Measurements from ENCODE around the gene CWC22.
"Not testable (repeated sequence)": the region's sequence is repeated elsewhere in the genome, so short reads cannot be mapped to it uniquely, and the experiment has no call there.

Gene CWC22

DNA sequence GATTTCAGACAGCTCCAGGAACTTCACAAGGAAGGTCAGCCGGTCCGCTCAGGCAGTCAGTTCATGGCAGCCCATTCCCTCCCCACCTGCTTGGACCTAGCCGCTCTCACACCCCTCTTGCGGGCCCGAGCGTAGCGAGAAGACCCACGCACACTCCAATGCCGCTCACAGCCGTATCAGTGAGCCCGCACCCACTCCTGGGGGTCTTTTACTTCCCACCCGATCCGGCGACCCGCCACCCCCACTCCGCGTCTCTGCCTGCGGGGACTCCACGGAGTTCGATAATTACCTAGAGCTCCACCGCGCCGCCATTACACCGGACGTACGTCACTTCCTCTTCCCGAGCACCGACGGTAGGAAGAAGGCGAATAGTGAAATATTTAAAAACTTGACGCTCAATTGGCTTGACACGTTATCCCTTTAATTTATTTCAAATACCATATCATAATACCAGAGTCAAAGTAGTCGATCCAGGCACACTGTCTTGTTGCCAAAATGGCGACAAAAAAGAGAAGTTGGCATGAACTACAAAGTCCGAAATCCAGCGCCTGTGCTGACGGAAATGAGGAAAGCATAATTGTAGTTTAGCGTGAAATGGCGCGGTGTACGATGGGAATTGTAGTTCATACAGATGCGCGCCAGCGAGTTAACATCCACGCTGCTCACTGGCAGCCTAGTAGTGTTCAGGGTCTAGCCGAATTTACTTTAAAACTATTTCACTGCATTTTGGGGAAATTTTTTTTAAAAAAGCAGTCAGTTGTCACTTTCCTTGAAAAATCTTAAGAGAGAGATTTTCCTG lies at the start of gene CWC22:
Gene CWC22 (minus strand): TSS at position 517 of the 799 bp plus-strand sequence. CDS start 13,956 bp downstream, outside the sequence.
- peak within 1 kb of the TSS; percentile 83 for H3K9ac ChIP-seq (ENCODE audit: low read depth, low read length)
- peaks cover 25% of the 10 kb centered on the region for H3K4me1 ChIP-seq (ENCODE audit: insufficient read depth, low read length)
- H3K9me3 ChIP-seq (ENCODE audit: control insufficient read depth, insufficient read depth, low read length): no peaks in the 10 kb centered on the region
- no peaks in the 10 kb centered on the region for H3K36me3 ChIP-seq (ENCODE audit: insufficient read depth, low read length)

DNA sequence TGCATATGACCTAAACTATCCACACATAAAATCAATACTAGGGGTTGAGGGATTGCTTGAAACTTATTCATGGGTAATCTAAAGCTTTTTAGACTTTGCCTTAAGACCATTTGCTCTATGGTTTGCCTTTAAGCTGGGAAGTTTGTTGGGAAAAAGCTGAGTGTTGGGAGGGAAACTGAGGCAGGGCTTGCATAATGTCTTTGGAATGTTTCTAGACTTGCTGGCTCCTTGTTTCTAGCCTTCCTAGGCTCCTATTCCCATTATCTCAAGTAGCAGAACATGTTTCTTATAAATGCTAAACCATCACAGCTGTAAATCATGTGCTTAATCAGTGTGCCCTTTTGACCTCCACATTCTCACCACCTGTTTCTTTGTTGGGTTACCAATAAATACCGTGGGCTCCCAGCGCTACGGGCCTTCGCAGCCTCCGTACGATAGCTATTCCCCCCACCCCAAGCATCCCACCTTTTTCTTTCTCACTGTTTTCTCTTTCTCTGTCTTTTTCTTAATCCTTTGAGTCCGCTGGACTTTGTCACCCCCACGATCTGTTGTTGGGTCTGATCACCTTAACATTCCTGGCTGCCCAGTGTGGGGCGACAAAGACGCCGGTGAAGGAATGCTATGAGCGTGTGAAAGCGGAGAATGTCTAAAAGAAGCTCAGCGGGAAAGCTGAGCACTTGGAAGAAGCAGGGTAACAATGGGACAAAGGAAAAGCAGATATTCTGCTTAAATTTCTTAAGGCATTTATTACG lies 49.4 kb upstream of the CWC22 start:
- Histone ChIP-seq H3K9me3 (ENCODE audit: control insufficient read depth, insufficient read depth, low read length) (no peaks in the 10 kb centered on the region), H3K36me3 (ENCODE audit: insufficient read depth, low read length) (no peaks in the 10 kb centered on the region), H3K9ac (ENCODE audit: low read depth, low read length) (no peak overlapping the region; the same call in 1 of the 2 replicates), H3K4me1 (ENCODE audit: insufficient read depth, low read length) (peaks cover 31% of the 10 kb centered on the region)

DNA sequence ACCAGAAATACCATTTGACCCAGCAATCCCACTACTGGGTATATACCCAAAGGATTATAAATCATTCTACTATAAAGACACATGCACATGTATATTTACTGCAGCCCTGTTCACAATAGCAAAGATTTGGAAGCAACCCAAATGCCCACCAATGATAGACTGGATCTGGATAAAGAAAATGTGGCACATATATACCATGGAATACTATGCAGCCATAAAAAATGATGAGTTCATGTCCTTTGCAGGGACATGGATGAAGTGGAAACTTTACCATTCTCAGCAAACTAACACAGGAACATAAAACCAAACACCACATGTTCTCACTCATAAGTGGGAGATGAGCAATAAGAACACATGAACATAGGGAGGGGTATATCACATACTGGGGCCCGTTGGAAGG lies 47.5 kb upstream of the CWC22 start:
- H3K36me3 ChIP-seq (ENCODE audit: insufficient read depth, low read length); H3K9ac ChIP-seq (ENCODE audit: low read depth, low read length); H3K9me3 ChIP-seq (ENCODE audit: control insufficient read depth, insufficient read depth, low read length): not testable (repeated sequence)
- peaks cover 31% of the 10 kb centered on the region for H3K4me1 ChIP-seq (ENCODE audit: insufficient read depth, low read length)

DNA sequence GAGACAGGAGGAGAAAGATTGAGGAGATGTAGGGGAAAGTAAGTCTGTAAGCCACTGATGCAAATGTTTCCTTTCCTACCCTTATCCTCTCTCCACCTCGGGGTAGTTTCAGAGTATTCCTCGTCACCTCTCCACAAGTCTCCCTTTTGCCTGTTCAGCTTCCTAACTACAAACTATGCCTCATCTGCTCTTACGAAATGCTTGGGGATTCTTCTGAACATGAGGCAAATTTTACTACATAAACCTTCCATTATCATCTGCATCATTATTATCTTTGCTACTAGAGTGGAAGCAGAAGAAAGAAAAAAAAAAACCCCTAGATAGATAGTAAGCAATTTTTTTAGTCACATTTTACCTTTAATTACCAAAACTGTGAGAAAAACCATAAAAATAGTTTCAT lies 43.1 kb upstream of the CWC22 start:
- H3K36me3 ChIP-seq (ENCODE audit: insufficient read depth, low read length): no peaks in the 10 kb centered on the region
- no peaks in the 10 kb centered on the region for H3K9me3 ChIP-seq (ENCODE audit: control insufficient read depth, insufficient read depth, low read length)
- H3K4me1 ChIP-seq (ENCODE audit: insufficient read depth, low read length): no peaks in the 10 kb centered on the region
- no peak overlapping the region for H3K9ac ChIP-seq (ENCODE audit: low read depth, low read length)

DNA sequence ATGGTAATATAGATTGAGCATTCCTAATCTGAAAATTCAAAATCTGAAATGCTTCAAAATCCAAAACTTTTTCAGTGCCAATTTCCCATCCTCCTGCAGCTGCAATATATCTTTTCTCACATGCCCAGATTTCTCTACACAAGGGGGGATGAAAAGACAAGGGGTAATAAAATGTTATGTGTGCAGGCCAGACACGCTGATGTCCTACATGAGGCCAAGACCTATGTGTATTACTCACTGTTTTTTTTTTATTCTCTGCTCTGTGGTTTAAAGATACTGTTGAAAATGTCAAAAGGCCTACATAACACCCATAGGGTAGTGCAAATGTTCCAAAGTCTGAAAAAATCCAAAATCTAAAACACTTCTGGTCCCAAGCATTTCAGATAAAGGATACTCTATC lies 41.2 kb upstream of the CWC22 start:
- Histone ChIP-seq H3K36me3 (ENCODE audit: insufficient read depth, low read length) (no peaks in the 10 kb centered on the region), H3K4me1 (ENCODE audit: insufficient read depth, low read length) (no peaks in the 10 kb centered on the region), H3K9ac (ENCODE audit: low read depth, low read length) (no peak overlapping the region), H3K9me3 (ENCODE audit: control insufficient read depth, insufficient read depth, low read length) (no peaks in the 10 kb centered on the region)

DNA sequence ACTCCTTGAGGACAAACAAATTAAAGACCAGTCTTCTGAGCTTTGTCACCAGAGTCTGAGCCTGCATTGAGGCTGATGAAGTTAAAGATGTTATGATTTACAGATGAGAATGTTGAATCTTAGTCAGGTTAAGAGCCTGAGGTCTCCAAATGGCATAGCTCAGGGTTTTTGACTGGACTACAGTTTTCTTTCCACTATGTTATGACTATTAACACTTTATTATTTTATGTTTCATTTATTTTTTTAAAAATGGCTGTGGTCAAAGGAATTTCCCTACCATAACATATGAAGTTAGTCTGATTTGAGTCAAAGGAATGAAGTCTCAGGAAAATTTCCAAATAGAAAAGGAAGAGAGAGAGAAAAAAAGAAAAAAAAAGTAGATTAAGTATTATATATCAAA lies 39.7 kb upstream of the CWC22 start:
- no peak overlapping the region for H3K9ac ChIP-seq (ENCODE audit: low read depth, low read length)
- no peaks in the 10 kb centered on the region for H3K36me3 ChIP-seq (ENCODE audit: insufficient read depth, low read length)
- no peaks in the 10 kb centered on the region for H3K9me3 ChIP-seq (ENCODE audit: control insufficient read depth, insufficient read depth, low read length)
- H3K4me1 ChIP-seq (ENCODE audit: insufficient read depth, low read length): no peaks in the 10 kb centered on the region

DNA sequence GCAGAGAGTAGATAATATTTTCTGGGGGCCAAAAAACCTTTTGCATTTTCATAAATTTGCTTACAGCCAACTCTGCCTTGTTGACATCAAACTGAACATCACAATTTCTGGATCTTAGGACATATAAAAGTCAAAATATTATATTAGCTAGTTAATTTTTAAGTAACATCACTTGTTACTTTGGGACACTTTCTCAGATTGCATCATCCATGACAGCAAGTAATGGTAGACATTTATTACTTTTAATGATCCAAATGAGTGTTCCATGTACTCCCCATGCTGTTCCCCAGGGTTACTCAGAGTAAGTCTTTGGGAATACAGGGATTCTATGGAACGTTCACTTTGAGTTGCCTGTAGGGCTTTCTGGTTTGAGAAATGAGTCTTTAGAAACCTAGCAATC lies 39.1 kb upstream of the CWC22 start:
- Histone ChIP-seq H3K36me3 (ENCODE audit: insufficient read depth, low read length) (no peaks in the 10 kb centered on the region), H3K9ac (ENCODE audit: low read depth, low read length) (no peak overlapping the region), H3K4me1 (ENCODE audit: insufficient read depth, low read length) (no peaks in the 10 kb centered on the region), H3K9me3 (ENCODE audit: control insufficient read depth, insufficient read depth, low read length) (no peaks in the 10 kb centered on the region)

DNA sequence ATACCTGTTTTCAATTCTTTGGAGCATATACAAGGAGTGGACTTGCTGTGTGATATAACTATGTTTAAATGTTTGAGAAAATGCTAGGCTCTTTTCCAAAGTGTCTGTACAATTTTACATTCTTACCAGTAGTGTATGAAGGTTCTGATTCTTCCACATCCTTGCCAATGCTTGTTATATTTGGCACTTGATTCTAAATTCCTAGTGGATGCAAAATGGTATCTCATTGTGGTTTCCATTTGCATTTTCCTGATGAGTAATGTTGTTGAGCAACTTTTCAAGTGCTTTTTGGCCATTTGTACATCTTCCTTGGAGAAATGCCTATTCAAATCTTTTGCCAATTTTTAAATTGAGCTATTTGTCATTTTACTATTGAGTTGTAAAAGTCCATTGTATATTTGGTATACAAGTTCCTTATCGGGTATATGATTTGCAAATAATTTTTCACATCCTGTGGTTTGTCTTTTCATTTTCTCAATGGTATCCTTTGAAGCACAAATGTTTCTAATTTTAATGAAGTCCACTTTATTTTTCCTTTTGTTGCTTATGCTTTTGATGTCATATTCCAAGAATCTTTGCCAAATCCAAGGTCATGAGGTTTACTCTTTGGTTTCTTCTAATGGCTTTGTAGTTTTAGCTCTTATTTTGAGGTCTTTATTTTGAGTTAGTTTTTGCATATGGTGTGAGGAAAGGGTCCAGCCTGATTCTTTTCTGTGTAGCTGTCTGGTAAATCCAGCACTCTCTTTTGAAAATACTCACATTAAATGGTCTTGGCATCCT lies 33.2 kb upstream of the CWC22 start:
- Histone ChIP-seq H3K9ac (ENCODE audit: low read depth, low read length) (no peak overlapping the region), H3K36me3 (ENCODE audit: insufficient read depth, low read length) (no peaks in the 10 kb centered on the region), H3K4me1 (ENCODE audit: insufficient read depth, low read length) (no peaks in the 10 kb centered on the region), H3K9me3 (ENCODE audit: control insufficient read depth, insufficient read depth, low read length) (no peaks in the 10 kb centered on the region)

DNA sequence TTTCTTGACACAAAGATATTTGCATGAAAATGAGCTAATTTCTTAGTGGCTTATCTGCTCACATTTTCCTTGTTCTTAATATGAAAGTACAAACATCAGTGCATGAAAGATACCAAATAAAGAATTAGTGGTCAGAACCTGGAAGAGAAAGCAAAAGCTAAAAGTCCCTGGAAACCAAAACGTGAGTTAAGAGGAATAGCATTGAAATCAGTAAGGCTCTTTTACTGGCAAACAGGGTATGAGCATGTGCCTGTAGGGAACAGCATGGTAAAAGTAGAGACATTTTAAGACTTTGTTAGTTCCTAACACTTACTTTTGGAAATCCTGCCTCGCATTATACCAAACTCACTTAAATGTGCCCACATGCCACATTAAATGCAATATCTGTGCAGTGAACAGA lies 31.9 kb upstream of the CWC22 start:
- H3K9ac ChIP-seq (ENCODE audit: low read depth, low read length): no peak overlapping the region
- no peaks in the 10 kb centered on the region for H3K36me3 ChIP-seq (ENCODE audit: insufficient read depth, low read length)
- H3K4me1 ChIP-seq (ENCODE audit: insufficient read depth, low read length): peaks cover 9% of the 10 kb centered on the region; the same call in 1 of the 2 replicates
- H3K9me3 ChIP-seq (ENCODE audit: control insufficient read depth, insufficient read depth, low read length): no peaks in the 10 kb centered on the region

DNA sequence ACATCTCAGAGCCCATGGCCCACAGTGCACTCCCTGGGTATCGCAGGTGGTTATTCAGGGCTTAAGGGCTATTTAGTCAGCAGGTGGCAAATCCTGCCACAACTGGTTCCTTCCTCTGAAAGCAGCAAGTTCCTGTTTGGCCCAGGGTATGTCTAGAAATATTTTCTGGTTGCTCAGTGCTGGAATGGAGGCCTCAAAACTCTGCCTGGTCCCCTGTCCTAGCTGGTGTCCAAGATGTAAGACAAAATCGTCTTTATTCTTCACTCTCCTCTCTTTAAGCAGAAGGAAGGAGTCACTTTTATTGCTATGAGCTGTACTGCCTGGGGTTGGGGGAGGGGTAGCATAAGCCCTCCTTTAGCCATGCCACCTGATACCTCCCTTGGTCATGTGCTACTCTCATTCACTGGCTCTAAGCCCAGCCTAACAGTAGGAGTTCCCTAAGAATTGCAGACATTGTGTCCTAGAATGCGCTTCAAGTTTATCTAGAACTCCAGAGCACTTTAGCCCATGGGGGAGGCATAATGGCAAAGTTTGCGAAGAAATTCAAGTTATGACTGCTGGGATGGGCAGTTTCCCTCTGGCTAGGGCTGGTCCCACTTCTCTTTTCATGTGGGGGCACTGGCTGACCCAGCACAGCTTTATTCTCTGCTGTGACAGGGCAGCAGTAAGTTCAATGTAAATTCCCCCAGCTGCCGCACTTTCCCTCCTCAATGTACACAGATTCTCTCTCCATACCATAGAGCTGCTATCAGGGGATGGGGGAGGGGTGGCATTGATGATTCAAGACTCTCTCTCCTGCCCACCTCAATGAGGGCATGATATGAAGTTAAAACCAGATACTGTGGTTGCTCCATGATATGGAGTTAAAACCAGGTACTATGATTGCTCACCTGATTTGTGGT lies 27.1 kb upstream of the CWC22 start:
- Histone ChIP-seq H3K36me3 (ENCODE audit: insufficient read depth, low read length) (no peaks in the 10 kb centered on the region), H3K4me1 (ENCODE audit: insufficient read depth, low read length) (peaks cover 15% of the 10 kb centered on the region; the same call in 1 of the 2 replicates), H3K9me3 (ENCODE audit: control insufficient read depth, insufficient read depth, low read length) (no peaks in the 10 kb centered on the region), H3K9ac (ENCODE audit: low read depth, low read length) (no peak overlapping the region)

DNA sequence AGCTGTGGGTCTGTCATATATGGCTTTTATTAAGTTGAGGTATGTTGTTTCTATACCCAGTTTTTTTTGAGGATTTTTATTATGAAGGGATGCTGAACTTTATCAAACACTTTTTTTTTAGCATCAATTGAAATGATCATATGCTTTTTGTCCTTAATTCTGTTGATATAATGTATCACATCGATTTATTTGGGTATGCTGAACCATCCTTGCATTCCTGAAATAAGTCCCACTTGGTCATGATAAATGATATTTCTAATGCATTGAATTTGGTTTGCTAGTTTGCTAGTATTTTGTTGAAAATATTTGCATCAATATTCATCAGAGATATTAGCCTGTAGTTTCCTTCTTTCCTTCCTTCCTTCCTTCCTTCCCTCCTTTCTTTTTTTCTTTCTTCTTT lies 22.5 kb upstream of the CWC22 start:
- Histone ChIP-seq H3K4me1 (ENCODE audit: insufficient read depth, low read length) (peaks cover 12% of the 10 kb centered on the region; the same call in 1 of the 2 replicates), H3K36me3 (ENCODE audit: insufficient read depth, low read length) (no peaks in the 10 kb centered on the region), H3K9me3 (ENCODE audit: control insufficient read depth, insufficient read depth, low read length) (no peaks in the 10 kb centered on the region; the same call in 1 of the 2 replicates), H3K9ac (ENCODE audit: low read depth, low read length) (no peak overlapping the region)

DNA sequence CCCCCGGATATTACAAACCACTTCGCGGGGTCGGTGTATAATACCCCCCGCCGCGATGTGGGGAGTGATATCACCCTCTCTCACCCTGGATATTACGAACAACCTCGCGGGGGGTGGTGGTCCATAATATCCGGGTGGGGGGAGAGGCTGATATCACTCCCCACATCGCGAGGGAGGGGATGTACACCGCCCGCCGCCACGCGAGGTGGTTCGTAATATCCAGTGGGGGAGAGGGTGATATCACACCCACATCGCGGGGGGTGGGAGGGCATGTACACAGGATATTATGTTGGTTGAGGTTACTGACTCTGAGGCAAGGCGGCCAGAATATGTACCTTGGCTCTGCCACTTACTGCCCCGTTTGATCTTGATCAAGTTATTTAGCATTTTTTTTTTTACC lies 14.8 kb upstream of the CWC22 start:
- Histone ChIP-seq H3K4me1 (ENCODE audit: insufficient read depth, low read length) (no peaks in the 10 kb centered on the region; the same call in 1 of the 2 replicates), H3K9ac (ENCODE audit: low read depth, low read length) (no peak overlapping the region), H3K36me3 (ENCODE audit: insufficient read depth, low read length) (no peaks in the 10 kb centered on the region), H3K9me3 (ENCODE audit: control insufficient read depth, insufficient read depth, low read length) (no peaks in the 10 kb centered on the region)

DNA sequence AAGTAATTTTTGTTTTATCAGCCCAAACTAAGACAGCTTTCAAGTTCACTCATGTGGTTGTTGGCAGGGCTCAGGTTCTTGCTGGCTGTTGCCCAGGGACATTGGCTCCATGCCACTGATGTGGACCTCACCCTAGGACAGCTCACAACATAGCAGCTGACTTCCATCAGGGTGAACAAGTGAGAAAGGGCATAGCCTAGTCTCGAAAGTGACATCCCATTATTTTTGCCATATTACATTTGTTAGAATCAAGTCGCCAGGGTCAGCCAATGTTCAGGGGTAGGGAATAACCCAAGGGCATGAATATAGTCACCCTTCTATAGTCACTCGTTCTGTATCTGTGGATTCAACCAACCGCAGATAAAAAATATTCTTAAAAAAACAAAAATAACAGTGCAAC lies 10.7 kb upstream of the CWC22 start:
- Histone ChIP-seq H3K36me3 (ENCODE audit: insufficient read depth, low read length) (no peaks in the 10 kb centered on the region), H3K9ac (ENCODE audit: low read depth, low read length) (no peak overlapping the region), H3K9me3 (ENCODE audit: control insufficient read depth, insufficient read depth, low read length) (no peaks in the 10 kb centered on the region), H3K4me1 (ENCODE audit: insufficient read depth, low read length) (no peaks in the 10 kb centered on the region)

DNA sequence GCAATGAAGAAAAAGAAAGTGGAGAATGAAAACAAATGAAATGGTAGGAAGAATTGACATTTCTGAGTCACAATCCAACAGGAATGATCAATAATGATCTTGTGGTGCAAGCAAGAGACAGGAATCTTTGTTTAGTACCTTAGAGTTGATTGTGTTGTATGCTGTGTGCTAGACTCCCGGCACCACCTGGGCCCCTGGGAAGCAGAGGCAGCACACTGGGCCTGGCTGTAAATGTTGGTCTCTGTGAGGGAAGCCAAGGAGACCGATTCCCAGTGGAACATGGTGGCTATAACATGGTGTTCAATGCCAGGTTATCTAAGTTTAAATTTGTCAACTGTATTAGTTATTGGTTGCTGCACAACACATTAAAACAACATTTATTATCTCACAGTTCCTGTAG lies 9.8 kb upstream of the CWC22 start:
- Histone ChIP-seq H3K36me3 (ENCODE audit: insufficient read depth, low read length) (no peaks in the 10 kb centered on the region), H3K9me3 (ENCODE audit: control insufficient read depth, insufficient read depth, low read length) (no peaks in the 10 kb centered on the region), H3K4me1 (ENCODE audit: insufficient read depth, low read length) (no peaks in the 10 kb centered on the region), H3K9ac (ENCODE audit: low read depth, low read length) (no peak overlapping the region)
